ENCODE results near the gene SPRY1.

SPRY1 gene

GRCh38 chr4:123412700-123413512, 16.3 kb downstream of the SPRY1 start:
- Histone ChIP-seq H3K36me3 (ENCODE audit: insufficient read depth, low read length) (no peaks in the 10 kb centered on the region), H3K27me3 (ENCODE audit: insufficient read depth, low read length) (no peaks in the 10 kb centered on the region), H3K27ac (ENCODE audit: low read depth, low read length) (no peak overlapping the region), H3K4me1 (ENCODE audit: insufficient read depth, low read length) (peaks cover 46% of the 10 kb centered on the region), H3K4me3 (ENCODE audit: low read length) (no peak overlapping the region), H3K9me3 (ENCODE audit: insufficient read depth, low read depth, low read length) (no peaks in the 10 kb centered on the region), H3K9ac (ENCODE audit: low read depth, low read length) (no peak overlapping the region)
- WGBS: 87% methylated on average over 3 of the region's 4 CpGs

GRCh38 chr4:123415576-123415975, 19.0 kb downstream of the SPRY1 start:
- Histone ChIP-seq H3K27ac (ENCODE audit: low read depth, low read length) (no peak overlapping the region; the same call in 1 of the 2 replicates), H3K9ac (ENCODE audit: low read depth, low read length) (no peak overlapping the region), H3K4me3 (ENCODE audit: low read length) (no peak overlapping the region), H3K27me3 (ENCODE audit: insufficient read depth, low read length) (no peaks in the 10 kb centered on the region), H3K4me1 (ENCODE audit: insufficient read depth, low read length) (peaks cover 51% of the 10 kb centered on the region), H3K9me3 (ENCODE audit: insufficient read depth, low read depth, low read length) (no peaks in the 10 kb centered on the region), H3K36me3 (ENCODE audit: insufficient read depth, low read length) (no peaks in the 10 kb centered on the region)
- WGBS: 93% methylated on average over 1 of the region's 1 CpG

- no peaks in the 10 kb centered on the region for H3K36me3 ChIP-seq (ENCODE audit: insufficient read depth, low read length)
- H3K4me1 ChIP-seq (ENCODE audit: insufficient read depth, low read length): peaks cover 51% of the 10 kb centered on the region
- WGBS: 50% methylated on average over 5 of the region's 6 CpGs
- H3K27ac ChIP-seq (ENCODE audit: low read depth, low read length): peak overlapping the region; percentile 25; the same call in 1 of the 2 replicates
- no peaks in the 10 kb centered on the region for H3K27me3 ChIP-seq (ENCODE audit: insufficient read depth, low read length)
- H3K9ac ChIP-seq (ENCODE audit: low read depth, low read length): peak overlapping the region; percentile 23; the same call in 1 of the 2 replicates
- no peak overlapping the region for H3K4me3 ChIP-seq (ENCODE audit: low read length)
- H3K9me3 ChIP-seq (ENCODE audit: insufficient read depth, low read depth, low read length): no peaks in the 10 kb centered on the region
Measured at GRCh38 chr4:123415977-123416376, 19.4 kb downstream of the SPRY1 start.

- peak overlapping the region; percentile 93 for H3K27ac ChIP-seq (ENCODE audit: low read depth, low read length)
- 63% methylated on average over 1 of the region's 2 CpGs for WGBS
- H3K4me1 ChIP-seq (ENCODE audit: insufficient read depth, low read length): peaks cover 43% of the 10 kb centered on the region
- H3K9me3 ChIP-seq (ENCODE audit: insufficient read depth, low read depth, low read length): no peaks in the 10 kb centered on the region
- H3K9ac ChIP-seq (ENCODE audit: low read depth, low read length): peak overlapping the region; percentile 63
- no peaks in the 10 kb centered on the region for H3K27me3 ChIP-seq (ENCODE audit: insufficient read depth, low read length)
- peak overlapping the region; percentile 24; the same call in 1 of the 2 replicates for H3K4me3 ChIP-seq (ENCODE audit: low read length)
- H3K36me3 ChIP-seq (ENCODE audit: insufficient read depth, low read length): no peaks in the 10 kb centered on the region
Measured at GRCh38 chr4:123417813-123418212, 21.2 kb downstream of the SPRY1 start.

GRCh38 chr4:123418351-123418931, 21.8 kb downstream of the SPRY1 start:
- H3K27ac ChIP-seq (ENCODE audit: low read depth, low read length): peak overlapping the region; percentile 93
- peak overlapping the region; percentile 65 for H3K9ac ChIP-seq (ENCODE audit: low read depth, low read length)
- 5% methylated on average over 3 of the region's 3 CpGs for WGBS
- H3K36me3 ChIP-seq (ENCODE audit: insufficient read depth, low read length): no peaks in the 10 kb centered on the region
- H3K9me3 ChIP-seq (ENCODE audit: insufficient read depth, low read depth, low read length): no peaks in the 10 kb centered on the region
- peak overlapping the region; percentile 24 for H3K4me3 ChIP-seq (ENCODE audit: low read length)
- H3K27me3 ChIP-seq (ENCODE audit: insufficient read depth, low read length): no peaks in the 10 kb centered on the region
- H3K4me1 ChIP-seq (ENCODE audit: insufficient read depth, low read length): peaks cover 39% of the 10 kb centered on the region

- Histone ChIP-seq H3K27ac (ENCODE audit: low read depth, low read length) (peak overlapping the region; percentile 93), H3K9me3 (ENCODE audit: insufficient read depth, low read depth, low read length) (no peaks in the 10 kb centered on the region)
Measured at GRCh38 chr4:123419885-123420755, 23.5 kb downstream of the SPRY1 start.

GRCh38 chr4:123421227-123421936, 24.8 kb downstream of the SPRY1 start:
- no peak overlapping the region for H3K9ac ChIP-seq (ENCODE audit: low read depth, low read length)
- H3K27me3 ChIP-seq (ENCODE audit: insufficient read depth, low read length): no peaks in the 10 kb centered on the region
- H3K4me1 ChIP-seq (ENCODE audit: insufficient read depth, low read length): peaks cover 29% of the 10 kb centered on the region
- no peaks in the 10 kb centered on the region for H3K9me3 ChIP-seq (ENCODE audit: insufficient read depth, low read depth, low read length)
- no peak overlapping the region for H3K27ac ChIP-seq (ENCODE audit: low read depth, low read length)
- 95% methylated on average over 4 of the region's 6 CpGs for WGBS
- H3K36me3 ChIP-seq (ENCODE audit: insufficient read depth, low read length): no peaks in the 10 kb centered on the region
- no peak overlapping the region for H3K4me3 ChIP-seq (ENCODE audit: low read length)

More at GRCh38 chr4:123419885-123420755, 23.5 kb downstream of the SPRY1 start:
- Histone ChIP-seq H3K27me3 (ENCODE audit: insufficient read depth, low read length) (no peaks in the 10 kb centered on the region), H3K36me3 (ENCODE audit: insufficient read depth, low read length) (no peaks in the 10 kb centered on the region), H3K9ac (ENCODE audit: low read depth, low read length) (no peak overlapping the region), H3K4me1 (ENCODE audit: insufficient read depth, low read length) (peaks cover 39% of the 10 kb centered on the region), H3K4me3 (ENCODE audit: low read length) (no peak overlapping the region)
- 94% methylated on average over 17 of the region's 17 CpGs for WGBS

- Histone ChIP-seq H3K4me3 (ENCODE audit: low read length) (no peak overlapping the region), H3K27me3 (ENCODE audit: insufficient read depth, low read length) (no peaks in the 10 kb centered on the region), H3K9ac (ENCODE audit: low read depth, low read length) (no peak overlapping the region), H3K36me3 (ENCODE audit: insufficient read depth, low read length) (no peaks in the 10 kb centered on the region), H3K27ac (ENCODE audit: low read depth, low read length) (no peak overlapping the region), H3K4me1 (ENCODE audit: insufficient read depth, low read length) (peaks cover 21% of the 10 kb centered on the region), H3K9me3 (ENCODE audit: insufficient read depth, low read depth, low read length) (no peaks in the 10 kb centered on the region)
- 93% methylated on average over 6 of the region's 9 CpGs for WGBS
Measured at GRCh38 chr4:123421937-123422781, 25.6 kb downstream of the SPRY1 start.

- Histone ChIP-seq H3K9me3 (ENCODE audit: insufficient read depth, low read depth, low read length) (peaks cover 8% of the 10 kb centered on the region; the same call in 1 of the 2 replicates), H3K27ac (ENCODE audit: low read depth, low read length) (no peak overlapping the region), H3K9ac (ENCODE audit: low read depth, low read length) (no peak overlapping the region), H3K4me3 (ENCODE audit: low read length) (no peak overlapping the region), H3K27me3 (ENCODE audit: insufficient read depth, low read length) (no peaks in the 10 kb centered on the region), H3K4me1 (ENCODE audit: insufficient read depth, low read length) (peaks cover 6% of the 10 kb centered on the region), H3K36me3 (ENCODE audit: insufficient read depth, low read length) (no peaks in the 10 kb centered on the region)
- WGBS: 96% methylated on average over 5 of the region's 5 CpGs
Measured at GRCh38 chr4:123423819-123424218, 27.2 kb downstream of the SPRY1 start.

- H3K27me3 ChIP-seq (ENCODE audit: insufficient read depth, low read length): no peaks in the 10 kb centered on the region
- H3K4me1 ChIP-seq (ENCODE audit: insufficient read depth, low read length): no peaks in the 10 kb centered on the region
- WGBS: 85% methylated on average over 2 of the region's 3 CpGs
- no peak overlapping the region for H3K4me3 ChIP-seq (ENCODE audit: low read length)
- H3K9ac ChIP-seq (ENCODE audit: low read depth, low read length): no peak overlapping the region
- H3K27ac ChIP-seq (ENCODE audit: low read depth, low read length): no peak overlapping the region
- peaks cover 8% of the 10 kb centered on the region; the same call in 1 of the 2 replicates for H3K9me3 ChIP-seq (ENCODE audit: insufficient read depth, low read depth, low read length)
- H3K36me3 ChIP-seq (ENCODE audit: insufficient read depth, low read length): no peaks in the 10 kb centered on the region
Measured at GRCh38 chr4:123427951-123428350, 31.4 kb downstream of the SPRY1 start.

Measured in HUES64 (cell line).